ENCODE measurements around the gene PDE4DIP. TPM values are rescaled to one million over a fixed set of nuclear protein-coding genes. Genes with fewer than 3 reads are reported as not detected.

PDE4DIP gene
- total RNA-seq: 104 and 212 TPM in 2 replicates

DNA sequence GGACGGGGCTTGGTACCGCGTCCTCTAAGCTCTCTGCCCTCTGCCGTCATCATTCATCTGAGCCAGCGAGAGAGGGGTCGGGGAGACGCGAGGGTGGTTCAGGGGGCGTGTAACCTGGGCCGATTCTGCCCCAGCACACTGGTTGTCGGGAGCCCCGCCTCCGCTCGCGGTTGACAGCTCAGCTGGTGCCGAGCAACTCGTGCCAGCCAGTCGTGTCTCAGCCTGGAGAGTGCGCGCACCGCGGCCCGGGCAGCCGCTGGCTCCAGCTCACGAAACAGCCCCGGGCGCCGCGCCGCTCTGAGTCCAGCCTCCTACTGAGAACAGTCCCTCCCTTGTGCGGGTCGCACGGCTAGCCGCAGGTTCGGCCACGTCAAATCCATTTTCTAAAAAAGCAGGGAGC lies at the start of gene PDE4DIP:
Gene PDE4DIP (plus strand): TSS at position 209 of the 400 bp plus-strand sequence. CDS start 347 bp downstream, outside the sequence.

Other genes with a start within 250 kb of the PDE4DIP start
- 41.6 and 42.3 TPM in 2 replicates for gene NBPF14, start 248.4 kb upstream of the PDE4DIP start, total RNA-seq
- 7.3 and 29.7 TPM in 2 replicates for gene NUDT4B, start 95.7 kb upstream of the PDE4DIP start, total RNA-seq

All from regular cardiac myocyte (primary cell).